Spleen (tissue), 11 donors: ENCODE data around the gene ARHGAP27. TPM values are rescaled to one million over a fixed set of nuclear protein-coding genes. Genes with fewer than 3 reads are reported as not detected.

Experiments used
- DNase-seq: peaks from one replicate; pipeline ENCODE4 v3.0.0-alpha.2; 2020
- H3K27ac ChIP-seq, 8 donors: fragments of 200-600 bp; sonication (generic) in 7 of 8; 1 replicate in 4 of 8; 2 replicates in 4 of 8; pipeline versions ENCODE4 v1.5.0 to v1.8.0; 2016 to 2021; ENCODE audit warnings: inconsistent platforms in 4 of 8, mild to moderate bottlenecking in 4 of 8, moderate library complexity in 1 of 8
- H3K27me3 ChIP-seq, 7 donors: fragments of 200-600 bp; sonication (generic) in 6 of 7; replicated peaks in 1 of 7; 1 replicate in 4 of 7; 2 replicates in 3 of 7; pipeline versions ENCODE4 v1.5.0 to v1.8.0; 2016 to 2021; ENCODE audit warnings: inconsistent platforms in 3 of 7, mild to moderate bottlenecking in 1 of 7
- H3K36me3 ChIP-seq, 6 donors: fragments of 200-600 bp; sonication (generic) in 5 of 6; 1 replicate in 4 of 6; 2 replicates in 2 of 6; pipeline versions ENCODE4 v1.5.0 to v1.8.0; 2016 to 2021; ENCODE audit warnings: inconsistent platforms in 2 of 6
- H3K4me1 ChIP-seq, 6 donors: fragments of 200-600 bp; sonication (generic) in 5 of 6; 1 replicate in 3 of 6; 2 replicates in 3 of 6; pipeline versions ENCODE4 v1.5.0 to v1.8.0; 2016 to 2021; ENCODE audit warnings: inconsistent platforms in 3 of 6
- H3K4me3 ChIP-seq, 8 donors: fragments of 200-600 bp; sonication (generic) in 7 of 8; 1 replicate in 4 of 8; 2 replicates in 4 of 8; pipeline versions ENCODE4 v1.5.0 to v1.8.0; 2016 to 2021; ENCODE audit warnings: inconsistent platforms in 4 of 8, mild to moderate bottlenecking in 4 of 8, moderate library complexity in 2 of 8
- H3K9me3 ChIP-seq, 8 donors: fragments of 200-600 bp; sonication (generic) in 7 of 8; 1 replicate in 4 of 8; 2 replicates in 4 of 8; pipeline versions ENCODE4 v1.5.0 to v1.8.0; 2016 to 2021; ENCODE audit warnings: inconsistent platforms in 4 of 8
- CTCF ChIP-seq, 11 experiments: fragments of 200-600 bp in 7 of 11; fragments of 450-650 bp in 4 of 11; sonication (generic) in 4 of 11; IDR thresholded peaks in 8 of 11; conservative IDR thresholded peaks in 3 of 11; 1 replicate in 7 of 11; 2 replicates in 4 of 11; pipeline versions ENCODE4 v1.4.0 to v1.8.0; 2016 to 2021; ENCODE audit warnings: antibody characterized with exemption in 11 of 11, inconsistent platforms in 4 of 11, mild to moderate bottlenecking in 1 of 11
- POLR2A ChIP-seq, 3 donors: fragments of 450-650 bp; IDR thresholded peaks; one replicate each; pipeline ENCODE4 v1.5.1; 2017; ENCODE audit warnings: antibody characterized with exemption in 3 of 3, mild to moderate bottlenecking in 1 of 3
- POLR2AphosphoS5 ChIP-seq, 3 donors: sonication (generic); formaldehyde crosslinking; IDR thresholded peaks; one replicate each; pipeline ENCODE4 v1.5.1; 2017; ENCODE audit warnings: antibody characterized with exemption in 3 of 3
- WGBS, 5 donors: extraction: QIAGEN DNeasy Blood & Tissue Kit in 3 of 5; methylation state at CpG; one replicate each; pipeline versions ENCODE4 v1.1.5 to v1.1.7; 2013 to 2018; 5-methylcytosine and 5-hydroxymethylcytosine counted together
- intact Hi-C: fragments of 100-400 bp; cut with DNase I; formaldehyde crosslinking; loops from one replicate; pipeline ENCODE4 v1.15.0; 2023; ENCODE audit warnings: low total_unique reads
- polyA plus RNA-seq, 3 donors: library from polyadenylated mRNA; stranded (reverse); fragments of 200-250 nt; gene quantifications; one replicate each; pipeline ENCODE4 v1.2.1, GENCODE V29; 2013
- total RNA-seq, 7 donors: library from RNA; depleted of rRNA in 3 of 7; stranded (reverse); fragments of >200 nt in 3 of 7; fragmentation: NEBNext Ultra II Directional in 4 of 7; extraction: Animal tissue kit (Norgen Biotek cat#: 25700) in 4 of 7; gene quantifications; one replicate each; pipeline versions ENCODE4 v1.1.0 to v1.2.1, GENCODE V29; 2016 to 2021
- donor health status: healthy with polysubstance abuse.
- donor health status: DM: no; HTN: no; CAD: no; lungs with moderate emphysema.
- donor health status: DM: no; HTN: no; CAD: no.
- donor health status: Bipolar disorder and iron deficiency.
- donor health status: healthy.
- donor health status: DM: no; HTN: no; CAD: no.
- donor health status: DM: yes; HTN: yes; CAD: no.

The ARHGAP27 gene
- total and polyA plus RNA-seq, 10 donors: 43.6 to 151 (median 118) TPM

GRCh38 chr17:45431531-45432404 lies 902 bp downstream of the ARHGAP27 start:
- WGBS, 5 donors: 0 to 1% (median 0%) methylated on average over 17 to 64 of the region's 64 CpGs
- intact Hi-C loops: no loop called here

GRCh38 chr17:45430738-45431530 lies 1.7 kb downstream of the ARHGAP27 start:
- Histone ChIP-seq H3K9me3 (no peaks in the 10 kb centered on the region), H3K4me1 (peaks cover 14 to 81% (median 64%) of the 10 kb centered on the region in 6 donors), H3K36me3 (peaks cover 0 to 33% (median 2%) of the 10 kb centered on the region in 6 donors), H3K27me3 (peaks cover 0 to 25% (median 0%) of the 10 kb centered on the region in 7 donors), H3K4me3 (peak overlapping the region; percentile 27 to 82 (median 63)), H3K27ac (peak overlapping the region in 7 of 8 donors; percentile 69 to 93 (median 76))
- 22 to 38% (median 24%) methylated on average over 30 to 47 of the region's 47 CpGs for WGBS, 5 donors
- intact Hi-C loops: no loop called here
- TF ChIP-seq POLR2A (IDR thresholded peaks at IDR 0.05) (no peak), POLR2AphosphoS5 (IDR thresholded peaks at IDR 0.05) (peak in 2 of 3 donors; percentile 55 to 57)
- DNase-seq: peak; percentile 89

More at GRCh38 chr17:45431531-45432404, 902 bp downstream of the ARHGAP27 start:
- Histone ChIP-seq H3K4me1 (peaks cover 14 to 77% (median 63%) of the 10 kb centered on the region in 6 donors), H3K27me3 (peaks cover 0 to 25% (median 0%) of the 10 kb centered on the region in 7 donors), H3K27ac (peak overlapping the region; percentile 45 to 93 (median 74)), H3K9me3 (no peaks in the 10 kb centered on the region), H3K4me3 (peak overlapping the region; percentile 27 to 82 (median 63)), H3K36me3 (peaks cover 0 to 41% (median 10%) of the 10 kb centered on the region in 6 donors)
- TF ChIP-seq POLR2AphosphoS5 (IDR thresholded peaks at IDR 0.05) (peak; percentile 41 to 83 (median 74)), CTCF (IDR thresholded peaks at IDR 0.05 in 8 of 11, conservative IDR thresholded peaks at IDR 0.05 in 3 of 11) (no peak)
- peak; percentile 96 for DNase-seq

DNA sequence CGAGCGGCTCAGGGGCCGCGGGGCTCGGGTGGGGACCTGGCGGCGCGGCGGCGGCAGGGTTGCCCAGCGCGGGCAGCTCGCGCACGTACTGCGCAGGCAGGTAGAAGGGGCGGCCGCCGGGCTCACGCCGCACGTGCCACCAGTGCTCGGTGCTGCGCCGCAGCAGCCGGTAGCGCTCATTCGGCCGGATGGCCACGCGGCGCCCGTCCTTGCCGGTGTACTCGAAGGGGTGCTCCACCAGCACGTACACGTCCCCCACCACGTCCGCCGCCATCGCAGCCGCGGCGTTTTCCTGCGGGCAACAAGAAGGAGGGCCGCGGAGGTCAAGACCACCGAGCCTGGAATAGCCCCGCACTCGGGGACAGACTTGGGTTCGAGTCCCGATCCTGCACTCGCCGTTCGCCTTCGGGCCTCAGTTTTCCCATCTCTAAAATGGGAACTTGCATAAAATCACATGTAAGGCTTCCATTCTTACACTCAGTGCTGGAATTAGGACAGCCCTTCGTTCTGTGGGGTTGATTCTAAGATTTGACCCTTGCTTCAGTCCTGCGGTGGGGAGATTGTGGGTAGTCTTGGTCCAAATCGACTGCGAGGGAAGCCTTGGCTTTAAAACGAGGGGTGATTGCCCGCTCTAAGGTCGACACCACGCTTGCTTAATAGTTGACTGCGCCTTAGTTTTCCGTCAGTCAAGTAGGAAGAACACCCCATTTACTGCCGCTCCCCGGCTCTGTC lies 2.5 kb downstream of the ARHGAP27 start:
- 77 to 88% (median 84%) methylated on average over 35 to 68 of the region's 68 CpGs for WGBS, 5 donors
- intact Hi-C loops: no loop called here
- Histone ChIP-seq H3K27ac (peak overlapping the region in 6 of 8 donors; percentile 36 to 93 (median 80)), H3K4me3 (peak overlapping the region in 6 of 8 donors; percentile 57 to 82 (median 64)), H3K27me3 (peaks cover 0 to 25% (median 0%) of the 10 kb centered on the region in 7 donors), H3K36me3 (peaks cover 0 to 25% (median 0%) of the 10 kb centered on the region in 6 donors), H3K4me1 (peaks cover 14 to 89% (median 71%) of the 10 kb centered on the region in 6 donors), H3K9me3 (no peaks in the 10 kb centered on the region)
- peak; percentile 84 for DNase-seq
- TF ChIP-seq CTCF (IDR thresholded peaks at IDR 0.05 in 8 of 11, conservative IDR thresholded peaks at IDR 0.05 in 3 of 11): no peak
- no peak for TF ChIP-seq POLR2AphosphoS5 (IDR thresholded peaks at IDR 0.05)
